Fibroblast of lung (primary cell): Measurements from ENCODE around the gene ALOXE3. TPM values are rescaled to one million over a fixed set of nuclear protein-coding genes. Genes with fewer than 3 reads are reported as not detected.

Experiments
- DNase-seq, 2 donors: peaks; one replicate each; pipeline versions ENCODE4 v3.0.0 to v3.0.0-alpha.2; 2010; ENCODE audit warnings: low read depth in 2 of 2
- H2AFZ ChIP-seq: 2 replicates; pipeline ENCODE4 v1.5.1; 2012; ENCODE audit warnings: low read length, control low read depth, inconsistent platforms
- H3K27ac ChIP-seq: 2 replicates; pipeline ENCODE4 v1.5.1; 2011; ENCODE audit warnings: low read length, control low read depth; ENCODE audit not compliant: insufficient read depth
- H3K27me3 ChIP-seq: 2 replicates; pipeline ENCODE4 v1.5.1; 2011; ENCODE audit warnings: mild to moderate bottlenecking, low read length; ENCODE audit not compliant: control insufficient read depth, insufficient read depth
- H3K36me3 ChIP-seq: 2 replicates; pipeline ENCODE4 v1.5.1; 2011; ENCODE audit warnings: low read length; ENCODE audit not compliant: control insufficient read depth, insufficient read depth
- H3K4me1 ChIP-seq: 2 replicates; pipeline ENCODE4 v1.5.1; 2011; ENCODE audit warnings: low read length; ENCODE audit not compliant: control insufficient read depth, insufficient read depth; ENCODE audit errors: extremely low read depth
- H3K4me2 ChIP-seq: 2 replicates; pipeline ENCODE4 v1.5.1; 2011; ENCODE audit warnings: low read length, control low read depth; ENCODE audit not compliant: insufficient read depth; ENCODE audit errors: extremely low read depth
- H3K4me3 ChIP-seq, 4 experiments: fragments of 200-600 bp in 1 of 4; sonication (generic) in 1 of 4; replicated peaks in 1 of 4; 2 replicates each; pipeline ENCODE4 v1.5.1; 2011 to 2016; ENCODE audit warnings: low read length in 4 of 4, low read depth in 3 of 4, mild to moderate bottlenecking in 3 of 4, control low read depth in 2 of 4, inconsistent platforms in 1 of 4, mixed read lengths in 1 of 4; ENCODE audit not compliant: insufficient read depth in 1 of 4; ENCODE audit errors: control extremely low read depth in 1 of 4
- H3K79me2 ChIP-seq: 2 replicates; pipeline ENCODE4 v1.5.1; 2012; ENCODE audit warnings: mild to moderate bottlenecking, low read length, inconsistent platforms; ENCODE audit not compliant: control insufficient read depth, insufficient read depth
- H3K9ac ChIP-seq: 2 replicates; pipeline ENCODE4 v1.5.1; 2011; ENCODE audit warnings: mild to moderate bottlenecking, low read length, control low read depth; ENCODE audit not compliant: insufficient read depth
- H3K9me3 ChIP-seq: 2 replicates; pipeline ENCODE4 v1.5.1; 2012; ENCODE audit warnings: low read depth, low read length; ENCODE audit not compliant: control insufficient read depth, insufficient read depth
- H4K20me1 ChIP-seq: 2 replicates; pipeline ENCODE4 v1.5.1; 2011; ENCODE audit warnings: low read length; ENCODE audit not compliant: control insufficient read depth, insufficient read depth; ENCODE audit errors: extremely low read depth
- EZH2 ChIP-seq: IDR thresholded peaks from 2 replicates; pipeline ENCODE4 v1.5.1; 2012; ENCODE audit warnings: low read length, control low read depth, mild to moderate bottlenecking; ENCODE audit errors: missing control alignments
- polyA plus RNA-seq, 2 donors: library from polyadenylated mRNA; depleted of rRNA in 1 of 2; stranded (reverse) in 1 of 2; unstranded in 1 of 2; fragments of >200 nt; gene quantifications; 2 replicates each; pipeline ENCODE4 v1.2.1, GENCODE V29; 2011 to 2012; ENCODE audit warnings: missing spikeins in 1 of 2
- total RNA-seq: library from RNA; depleted of rRNA; stranded (reverse); fragments of >200 nt; gene quantifications from 2 replicates; pipeline ENCODE4 v1.2.1, GENCODE V29; 2014
- TF ChIP-seq, protein P1 (sequence below), 2 donors: IDR thresholded peaks in 1 of 2; conservative IDR thresholded peaks in 1 of 2; 1 replicate in 1 of 2; 2 replicates in 1 of 2; pipeline ENCODE4 v1.5.1; 2011 to 2012; ENCODE audit warnings: low read length in 2 of 2, control low read depth in 1 of 2, inconsistent platforms in 1 of 2, low read depth in 1 of 2, mild to moderate bottlenecking in 1 of 2

Gene ALOXE3
- total and polyA plus RNA-seq, 2 donors (not counting 1 experiment from before 2014, with no cell fraction given): 0.01 TPM; not detected in 1

DNA sequence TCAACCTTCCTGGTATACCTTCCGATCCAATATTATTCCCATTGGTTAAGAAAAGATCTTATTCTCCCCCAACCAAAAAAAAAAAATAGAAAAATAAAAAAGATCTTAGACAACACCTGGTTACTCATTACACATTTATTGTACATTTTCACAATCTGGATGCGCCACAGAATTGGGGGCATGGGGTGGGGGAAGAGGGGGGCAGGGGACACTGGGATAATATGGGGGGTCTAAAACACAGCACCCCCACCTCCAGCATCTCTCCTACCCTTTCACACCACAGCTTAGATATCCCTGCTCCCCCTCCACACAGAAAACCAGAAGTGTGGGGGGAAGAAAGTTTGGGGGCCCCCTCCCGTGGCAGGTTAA, 40.7 kb upstream of the ALOXE3 start:
- Histone ChIP-seq H3K79me2 (peaks cover 18% of the 10 kb centered on the region), H4K20me1 (no peaks in the 10 kb centered on the region), H3K4me1 (peaks cover 39% of the 10 kb centered on the region), H3K4me3 (no peak overlapping the region), H3K27ac (no peak overlapping the region), H3K9me3 (no peaks in the 10 kb centered on the region), H2AFZ (no peak overlapping the region), H3K4me2 (no peak overlapping the region), H3K9ac (no peak overlapping the region), H3K36me3 (peaks cover 12% of the 10 kb centered on the region), H3K27me3 (no peaks in the 10 kb centered on the region)
- no peak for DNase-seq
- TF ChIP-seq EZH2: no peak
- TF ChIP-seq, protein P1, sequence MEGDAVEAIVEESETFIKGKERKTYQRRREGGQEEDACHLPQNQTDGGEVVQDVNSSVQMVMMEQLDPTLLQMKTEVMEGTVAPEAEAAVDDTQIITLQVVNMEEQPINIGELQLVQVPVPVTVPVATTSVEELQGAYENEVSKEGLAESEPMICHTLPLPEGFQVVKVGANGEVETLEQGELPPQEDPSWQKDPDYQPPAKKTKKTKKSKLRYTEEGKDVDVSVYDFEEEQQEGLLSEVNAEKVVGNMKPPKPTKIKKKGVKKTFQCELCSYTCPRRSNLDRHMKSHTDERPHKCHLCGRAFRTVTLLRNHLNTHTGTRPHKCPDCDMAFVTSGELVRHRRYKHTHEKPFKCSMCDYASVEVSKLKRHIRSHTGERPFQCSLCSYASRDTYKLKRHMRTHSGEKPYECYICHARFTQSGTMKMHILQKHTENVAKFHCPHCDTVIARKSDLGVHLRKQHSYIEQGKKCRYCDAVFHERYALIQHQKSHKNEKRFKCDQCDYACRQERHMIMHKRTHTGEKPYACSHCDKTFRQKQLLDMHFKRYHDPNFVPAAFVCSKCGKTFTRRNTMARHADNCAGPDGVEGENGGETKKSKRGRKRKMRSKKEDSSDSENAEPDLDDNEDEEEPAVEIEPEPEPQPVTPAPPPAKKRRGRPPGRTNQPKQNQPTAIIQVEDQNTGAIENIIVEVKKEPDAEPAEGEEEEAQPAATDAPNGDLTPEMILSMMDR (conservative IDR thresholded peaks at IDR 0.05 in 1 of 2, IDR thresholded peaks at IDR 0.05 in 1 of 2; ENCODE audit: low read depth in 1 of 2, low read length in 2 of 2): no peak

DNA sequence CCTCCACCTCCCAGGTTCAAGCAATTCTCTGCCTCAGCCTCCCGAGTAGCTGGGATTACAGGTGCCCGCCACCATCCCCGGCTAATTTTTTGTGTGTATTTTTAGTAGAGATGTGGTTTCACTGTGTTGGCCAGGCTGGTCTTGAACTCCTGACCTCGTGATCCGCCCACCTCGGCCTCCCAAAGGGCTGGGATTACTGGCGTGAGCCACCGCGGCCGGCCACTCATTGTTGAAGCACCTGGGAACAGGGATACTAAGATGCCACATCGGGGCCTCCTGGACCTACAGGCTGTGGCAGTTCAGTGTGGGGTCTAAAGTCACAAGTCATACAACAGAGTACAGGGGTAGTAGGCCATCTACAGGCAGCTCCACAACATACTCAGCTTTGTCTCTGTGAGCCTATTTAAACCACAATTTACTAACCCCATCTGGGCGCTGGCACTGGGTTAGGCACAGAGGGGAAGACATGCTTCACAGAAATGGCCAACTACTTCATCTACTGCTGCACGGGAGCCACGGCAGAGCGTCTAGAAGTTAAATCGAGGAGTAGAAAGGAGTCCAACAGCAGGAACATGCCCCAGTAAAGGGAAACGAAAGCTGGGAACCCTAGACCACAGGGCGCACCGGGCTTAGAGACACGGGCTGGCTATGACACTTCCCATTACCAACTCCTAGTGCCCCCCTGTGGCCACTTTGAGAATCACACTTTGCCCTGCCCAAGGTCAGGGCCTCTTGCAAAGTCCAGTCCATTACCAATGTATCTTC, 40.1 kb upstream of the ALOXE3 start:
- peak overlapping the region; percentile 46 for H3K27ac ChIP-seq
- H3K36me3 ChIP-seq: peaks cover 12% of the 10 kb centered on the region
- peak overlapping the region in 1 of 4 experiments; percentile 29 for H3K4me3 ChIP-seq
- no peak overlapping the region for H2AFZ ChIP-seq
- no peaks in the 10 kb centered on the region for H3K9me3 ChIP-seq
- H3K79me2 ChIP-seq: peaks cover 18% of the 10 kb centered on the region
- H3K4me1 ChIP-seq: peaks cover 34% of the 10 kb centered on the region
- no peaks in the 10 kb centered on the region for H4K20me1 ChIP-seq
- TF ChIP-seq, protein P1 (conservative IDR thresholded peaks at IDR 0.05 in 1 of 2, IDR thresholded peaks at IDR 0.05 in 1 of 2; ENCODE audit: low read depth in 1 of 2, low read length in 2 of 2): peak; percentile 74 to 91
- no peak for TF ChIP-seq EZH2
- H3K4me2 ChIP-seq: peak overlapping the region; percentile 61
- no peak overlapping the region for H3K9ac ChIP-seq
- DNase-seq: peak; percentile 71 to 92
- H3K27me3 ChIP-seq: no peaks in the 10 kb centered on the region

DNA sequence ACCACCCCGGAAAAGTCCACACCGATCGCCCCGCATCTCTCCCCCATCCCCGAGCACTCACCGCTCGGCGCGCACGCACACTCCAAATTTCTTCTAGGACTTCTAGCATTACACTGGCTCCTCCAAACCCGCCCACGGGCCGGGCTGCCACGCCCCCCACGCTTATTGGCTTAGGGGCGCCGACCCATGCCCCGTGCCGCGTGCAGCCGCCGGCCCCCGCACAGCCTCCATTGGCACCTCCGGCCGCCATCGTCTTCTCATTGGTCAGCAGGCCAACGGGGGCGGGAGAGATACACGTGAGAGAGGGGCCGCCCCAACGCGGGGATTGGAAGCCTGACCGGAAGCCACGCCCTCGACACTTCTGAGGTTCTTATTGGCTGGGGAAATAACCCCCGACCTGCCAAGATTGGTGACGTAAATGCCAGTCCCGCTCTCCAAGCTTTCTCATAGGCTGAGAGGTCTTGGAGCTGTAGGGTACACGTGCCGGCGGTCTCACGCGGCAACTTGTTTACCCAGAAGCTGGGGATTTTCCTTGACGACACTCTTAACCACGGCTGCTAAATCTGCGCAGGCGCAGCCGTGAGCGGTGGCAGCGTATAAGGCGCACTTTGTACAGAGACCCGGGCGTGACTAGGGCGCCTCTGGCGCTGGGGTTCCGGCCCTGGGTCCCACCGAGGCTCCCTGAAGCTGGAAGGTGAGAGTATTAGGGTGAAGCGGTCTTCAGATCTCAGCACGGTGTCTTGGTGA, 38.1 kb upstream of the ALOXE3 start:
- no peak for TF ChIP-seq EZH2
- TF ChIP-seq, protein P1 (conservative IDR thresholded peaks at IDR 0.05 in 1 of 2, IDR thresholded peaks at IDR 0.05 in 1 of 2; ENCODE audit: low read depth in 1 of 2, low read length in 2 of 2): no peak
- peak; percentile 100 for DNase-seq
- no peak overlapping the region for H2AFZ ChIP-seq
- H4K20me1 ChIP-seq: no peaks in the 10 kb centered on the region
- no peaks in the 10 kb centered on the region for H3K9me3 ChIP-seq
- H3K27me3 ChIP-seq: no peaks in the 10 kb centered on the region
- H3K36me3 ChIP-seq: peaks cover 9% of the 10 kb centered on the region
- peak overlapping the region; percentile 93 for H3K4me2 ChIP-seq
- peak overlapping the region; percentile 96 for H3K27ac ChIP-seq
- peaks cover 6% of the 10 kb centered on the region for H3K79me2 ChIP-seq
- H3K9ac ChIP-seq: peak overlapping the region; percentile 89
- peak overlapping the region; percentile 61 to 88 (median 72) for H3K4me3 ChIP-seq
- H3K4me1 ChIP-seq: peaks cover 33% of the 10 kb centered on the region
